Measurements from ENCODE around the gene MAGEB3. TPM values are rescaled to one million over a fixed set of nuclear protein-coding genes. Genes with fewer than 3 reads are reported as not detected.

MAGEB3 gene
- total RNA-seq, 1 donor from 2014 or later = not detected

DNA sequence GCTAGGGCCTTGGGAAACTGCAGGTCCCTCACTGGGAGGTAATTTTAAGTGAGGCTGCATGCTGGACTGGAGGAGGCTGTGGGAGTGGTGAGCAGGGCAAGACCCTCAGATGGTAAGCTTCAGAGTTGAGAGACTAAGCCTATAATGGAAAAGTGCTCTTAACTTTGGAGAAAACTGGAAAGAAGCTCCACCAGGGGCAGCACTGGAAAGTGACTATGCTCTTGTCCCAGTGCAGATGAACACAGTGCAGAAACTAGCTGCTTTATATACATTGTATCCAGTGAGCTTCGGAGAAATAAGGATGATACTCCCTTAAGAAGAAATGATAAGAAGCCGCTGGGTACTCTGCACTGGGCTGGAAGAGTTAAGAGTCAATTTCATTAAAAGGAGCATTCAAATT, 18.3 kb upstream of the MAGEB3 start:
- no peak for DNase-seq (ENCODE audit: low spot score)
- Mint-ChIP-seq H3K4me1 (ENCODE audit: low read depth) (no peaks in the 10 kb centered on the region), H3K36me3 (ENCODE audit: low read depth) (no peaks in the 10 kb centered on the region), H3K9me3 (ENCODE audit: low read depth) (no peaks in the 10 kb centered on the region), H3K27me3 (ENCODE audit: low read depth) (peaks cover 7% of the 10 kb centered on the region), H3K4me3 (ENCODE audit: unreplicated experiment) (no peak overlapping the region), H3K27ac (ENCODE audit: unreplicated experiment) (no peak overlapping the region)
- TF ChIP-seq, protein P1, sequence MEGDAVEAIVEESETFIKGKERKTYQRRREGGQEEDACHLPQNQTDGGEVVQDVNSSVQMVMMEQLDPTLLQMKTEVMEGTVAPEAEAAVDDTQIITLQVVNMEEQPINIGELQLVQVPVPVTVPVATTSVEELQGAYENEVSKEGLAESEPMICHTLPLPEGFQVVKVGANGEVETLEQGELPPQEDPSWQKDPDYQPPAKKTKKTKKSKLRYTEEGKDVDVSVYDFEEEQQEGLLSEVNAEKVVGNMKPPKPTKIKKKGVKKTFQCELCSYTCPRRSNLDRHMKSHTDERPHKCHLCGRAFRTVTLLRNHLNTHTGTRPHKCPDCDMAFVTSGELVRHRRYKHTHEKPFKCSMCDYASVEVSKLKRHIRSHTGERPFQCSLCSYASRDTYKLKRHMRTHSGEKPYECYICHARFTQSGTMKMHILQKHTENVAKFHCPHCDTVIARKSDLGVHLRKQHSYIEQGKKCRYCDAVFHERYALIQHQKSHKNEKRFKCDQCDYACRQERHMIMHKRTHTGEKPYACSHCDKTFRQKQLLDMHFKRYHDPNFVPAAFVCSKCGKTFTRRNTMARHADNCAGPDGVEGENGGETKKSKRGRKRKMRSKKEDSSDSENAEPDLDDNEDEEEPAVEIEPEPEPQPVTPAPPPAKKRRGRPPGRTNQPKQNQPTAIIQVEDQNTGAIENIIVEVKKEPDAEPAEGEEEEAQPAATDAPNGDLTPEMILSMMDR (IDR thresholded peaks at IDR 0.05) = peak; percentile 9

DNA sequence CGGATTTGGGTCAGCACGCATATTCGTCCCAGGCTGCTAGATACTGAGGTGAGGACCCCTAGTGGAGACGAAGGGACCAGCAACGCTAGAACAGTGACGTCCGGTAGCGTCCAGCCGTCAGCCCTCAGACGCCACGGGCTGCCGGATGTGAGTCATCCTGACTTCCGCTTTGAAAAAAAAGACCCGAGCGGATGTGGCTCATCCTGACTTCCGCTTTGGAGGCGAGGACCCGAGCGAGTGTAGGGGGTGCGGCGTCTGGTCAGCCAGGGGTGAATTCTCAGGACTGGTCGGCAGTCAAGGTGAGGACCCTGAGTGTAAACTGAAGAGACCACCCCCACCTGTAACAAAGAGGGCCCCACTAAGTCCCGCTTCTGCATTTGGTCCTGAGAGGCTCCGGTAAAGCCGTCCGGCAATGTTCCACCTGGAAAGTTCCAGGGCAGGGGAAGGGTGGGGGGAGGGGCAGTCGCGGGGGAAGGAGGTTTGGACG, 15.1 kb upstream of the MAGEB3 start, which contains the start of gene MAGEB2:
Gene MAGEB2, plus strand, starts transcription at position 207 of the 487 bp plus-strand sequence. CDS start 3,018 bp downstream, outside the sequence.
- Mint-ChIP-seq H3K9me3 (ENCODE audit: low read depth) (no peaks in the 10 kb centered on the region), H3K27ac (ENCODE audit: unreplicated experiment) (no peak within 1 kb of the TSS), H3K36me3 (ENCODE audit: low read depth) (no peaks in the 10 kb centered on the region), H3K27me3 (ENCODE audit: low read depth) (peaks cover 7% of the 10 kb centered on the region), H3K4me3 (ENCODE audit: unreplicated experiment) (no peak within 1 kb of the TSS), H3K4me1 (ENCODE audit: low read depth) (no peaks in the 10 kb centered on the region)
- no peak for DNase-seq (ENCODE audit: low spot score)
- TF ChIP-seq, protein P1 (IDR thresholded peaks at IDR 0.05) = no peak

DNA sequence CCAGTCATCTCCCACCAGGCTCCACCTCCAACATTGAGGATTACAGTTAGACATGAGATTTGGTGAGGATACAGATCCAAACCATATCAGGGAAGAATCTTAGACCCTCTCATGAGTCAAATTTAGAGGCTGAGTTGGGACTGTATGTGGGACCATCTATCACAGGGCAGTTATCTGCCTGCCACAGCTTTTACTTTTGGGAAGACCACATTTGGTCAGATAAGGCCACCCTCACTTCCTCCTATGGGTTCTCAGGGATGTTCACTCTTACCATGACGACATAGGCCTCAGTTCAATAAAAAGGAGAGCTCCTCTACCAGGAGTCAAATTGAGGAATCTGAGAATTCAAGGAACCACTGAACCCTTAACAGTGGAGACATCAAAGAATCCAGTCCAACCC, 13.0 kb upstream of the MAGEB3 start:
- no peak overlapping the region for H3K27ac Mint-ChIP-seq (ENCODE audit: unreplicated experiment)
- no peaks in the 10 kb centered on the region for H3K4me1 Mint-ChIP-seq (ENCODE audit: low read depth)
- H3K36me3 Mint-ChIP-seq (ENCODE audit: low read depth) = no peaks in the 10 kb centered on the region
- TF ChIP-seq, protein P1 (IDR thresholded peaks at IDR 0.05) = no peak
- H3K27me3 Mint-ChIP-seq (ENCODE audit: low read depth) = peaks cover 2% of the 10 kb centered on the region
- DNase-seq (ENCODE audit: low spot score) = no peak
- H3K4me3 Mint-ChIP-seq (ENCODE audit: unreplicated experiment) = no peak overlapping the region
- H3K9me3 Mint-ChIP-seq (ENCODE audit: low read depth) = no peaks in the 10 kb centered on the region

DNA sequence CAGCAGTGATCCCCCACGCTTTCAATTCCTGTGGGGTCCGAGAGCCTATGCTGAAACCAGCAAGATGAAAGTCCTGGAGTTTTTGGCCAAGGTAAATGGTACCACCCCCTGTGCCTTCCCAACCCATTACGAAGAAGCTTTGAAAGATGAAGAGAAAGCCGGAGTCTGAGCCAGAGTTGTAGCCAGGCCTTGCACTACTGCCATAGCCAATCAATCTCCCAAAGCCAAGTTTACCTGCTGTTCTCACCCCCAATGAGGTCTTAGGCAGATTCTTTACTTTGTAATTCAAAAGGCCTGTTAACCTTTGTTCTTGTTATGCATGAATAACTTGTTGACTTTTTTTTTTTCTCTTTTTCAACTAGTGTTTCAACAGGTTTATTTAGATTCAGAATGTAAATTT, 11.1 kb upstream of the MAGEB3 start:
- TF ChIP-seq, protein P1 (IDR thresholded peaks at IDR 0.05) = no peak
- no peaks in the 10 kb centered on the region for H3K4me1 Mint-ChIP-seq (ENCODE audit: low read depth)
- DNase-seq (ENCODE audit: low spot score) = no peak
- H3K9me3 Mint-ChIP-seq (ENCODE audit: low read depth) = no peaks in the 10 kb centered on the region
- no peaks in the 10 kb centered on the region for H3K27me3 Mint-ChIP-seq (ENCODE audit: low read depth)
- no peaks in the 10 kb centered on the region for H3K36me3 Mint-ChIP-seq (ENCODE audit: low read depth)
- H3K27ac Mint-ChIP-seq (ENCODE audit: unreplicated experiment) = no peak overlapping the region
- no peak overlapping the region for H3K4me3 Mint-ChIP-seq (ENCODE audit: unreplicated experiment)

DNA sequence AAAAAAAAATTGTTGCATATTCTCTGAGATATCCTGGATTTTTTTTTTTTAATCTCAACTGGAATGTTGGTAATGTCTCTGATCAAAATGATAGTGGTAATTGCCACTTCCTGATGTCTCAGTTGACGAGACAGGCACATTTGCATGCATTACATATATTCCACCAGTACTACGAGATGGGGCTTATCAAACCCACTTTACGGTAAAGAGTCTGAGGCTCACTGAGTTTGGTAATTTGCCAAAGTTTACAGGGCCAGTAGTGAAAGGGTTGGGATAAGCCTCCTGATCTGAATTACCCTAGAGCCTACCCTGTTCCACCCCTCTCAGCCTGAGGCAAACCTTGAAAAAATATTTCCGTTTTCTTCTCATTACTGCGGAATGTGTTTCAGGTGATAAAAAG, 9.8 kb upstream of the MAGEB3 start:
- TF ChIP-seq, protein P1 (IDR thresholded peaks at IDR 0.05) = no peak
- no peaks in the 10 kb centered on the region for H3K27me3 Mint-ChIP-seq (ENCODE audit: low read depth)
- H3K36me3 Mint-ChIP-seq (ENCODE audit: low read depth) = no peaks in the 10 kb centered on the region
- no peak overlapping the region for H3K4me3 Mint-ChIP-seq (ENCODE audit: unreplicated experiment)
- H3K9me3 Mint-ChIP-seq (ENCODE audit: low read depth) = no peaks in the 10 kb centered on the region
- no peaks in the 10 kb centered on the region for H3K4me1 Mint-ChIP-seq (ENCODE audit: low read depth)
- DNase-seq (ENCODE audit: low spot score) = no peak
- no peak overlapping the region for H3K27ac Mint-ChIP-seq (ENCODE audit: unreplicated experiment)

All from chondrocyte (in vitro differentiated cells).